ENCODE results near the gene TIMM22.

DNA sequence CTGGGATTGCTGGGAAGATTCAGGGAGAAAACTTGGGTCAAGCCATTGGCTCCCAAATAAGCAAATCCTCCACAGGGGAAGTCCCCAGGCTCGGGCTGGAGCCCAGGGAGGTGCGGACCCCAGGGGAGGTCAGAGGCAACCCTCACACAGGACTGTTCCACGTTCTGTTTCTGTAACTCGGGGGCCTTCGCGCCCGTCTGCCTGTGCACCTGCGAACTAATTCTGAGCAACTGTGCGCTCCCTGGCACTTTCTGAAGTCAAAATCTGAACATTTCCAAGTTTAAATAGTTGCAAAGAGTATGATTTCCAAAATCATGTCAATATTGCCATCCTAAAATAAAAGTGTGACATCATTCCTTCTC is 16.8 kb downstream of the TIMM22 start:
- TF ChIP-seq, protein P1, sequence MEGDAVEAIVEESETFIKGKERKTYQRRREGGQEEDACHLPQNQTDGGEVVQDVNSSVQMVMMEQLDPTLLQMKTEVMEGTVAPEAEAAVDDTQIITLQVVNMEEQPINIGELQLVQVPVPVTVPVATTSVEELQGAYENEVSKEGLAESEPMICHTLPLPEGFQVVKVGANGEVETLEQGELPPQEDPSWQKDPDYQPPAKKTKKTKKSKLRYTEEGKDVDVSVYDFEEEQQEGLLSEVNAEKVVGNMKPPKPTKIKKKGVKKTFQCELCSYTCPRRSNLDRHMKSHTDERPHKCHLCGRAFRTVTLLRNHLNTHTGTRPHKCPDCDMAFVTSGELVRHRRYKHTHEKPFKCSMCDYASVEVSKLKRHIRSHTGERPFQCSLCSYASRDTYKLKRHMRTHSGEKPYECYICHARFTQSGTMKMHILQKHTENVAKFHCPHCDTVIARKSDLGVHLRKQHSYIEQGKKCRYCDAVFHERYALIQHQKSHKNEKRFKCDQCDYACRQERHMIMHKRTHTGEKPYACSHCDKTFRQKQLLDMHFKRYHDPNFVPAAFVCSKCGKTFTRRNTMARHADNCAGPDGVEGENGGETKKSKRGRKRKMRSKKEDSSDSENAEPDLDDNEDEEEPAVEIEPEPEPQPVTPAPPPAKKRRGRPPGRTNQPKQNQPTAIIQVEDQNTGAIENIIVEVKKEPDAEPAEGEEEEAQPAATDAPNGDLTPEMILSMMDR (IDR thresholded peaks at IDR 0.05) = no peak
- TF ChIP-seq POLR2A (IDR thresholded peaks at IDR 0.05) (no peak), EP300 (IDR thresholded peaks at IDR 0.05) (no peak)

All from stomach (tissue), 4 donors.